HCT116 (cell line): ENCODE data around the gene PAQR8. TPM values are rescaled to one million over a fixed set of nuclear protein-coding genes. Genes with fewer than 3 reads are reported as not detected.
A peak's percentile ranks its signal among the peaks of the same experiment; 100 is the strongest.

ENCODE experiments used
- ATAC-seq: fragments of 200-7000 bp; cut with Tn5 transposase; 2 replicates; pipeline ENCODE4 v1.9.1; 2020; ENCODE audit warnings: mild to moderate bottlenecking, moderate library complexity
- BruUV-seq: library from RNA; stranded (reverse); fragments of 400-500 nt; replicated peaks from 2 replicates; lab custom pipeline; 2021; lab: Mats Ljungman, UMichigan
- CTCF ChIA-PET: fragments of 300-600 bp; sonication (Branson Sonifier 250); formaldehyde crosslinking; loops from one replicate; lab custom pipeline; 2021; ENCODE audit warnings: antibody characterized with exemption; lab: Charles Lee
- POLR2A ChIA-PET: fragments of 300-600, 350-600 bp; sonication (Branson Sonifier 250); formaldehyde crosslinking; loops from one replicate; lab custom pipeline; 2021; ENCODE audit warnings: antibody characterized with exemption; lab: Charles Lee
- RAD21 ChIA-PET, 2 experiments: fragments of 300-600 bp; sonication (Branson Sonifier 250); formaldehyde crosslinking; loops; one replicate each; lab custom pipeline; 2023; ENCODE audit warnings: low total read pairs in 2 of 2; ENCODE audit not compliant: uncharacterized antibody in 2 of 2, unreplicated experiment in 2 of 2, low non-redundant PET in 1 of 2; lab: Charles Lee
- DNase-seq: peaks from one replicate; pipeline ENCODE4 v3.0.0-alpha.2; 2010; ENCODE audit warnings: low read depth, low spot score
- H2AFZ ChIP-seq: fragments of 200-600 bp; shearing (Covaris generic), sonication (generic); 2 replicates; pipeline ENCODE4 v1.6.1; 2017; ENCODE audit warnings: low read depth, mixed run types, mixed read lengths, antibody characterized with exemption, low read length; ENCODE audit not compliant: poor library complexity, severe bottlenecking
- H3K27ac ChIP-seq: 2 replicates; pipeline ENCODE4 v1.5.1; 2012; ENCODE audit warnings: low read depth, low read length
- H3K27me3 ChIP-seq: fragments of 200-600 bp; sonication (generic); 2 replicates; pipeline ENCODE4 v1.6.1; 2016; ENCODE audit warnings: mixed run types, low read length, mixed read lengths; ENCODE audit not compliant: insufficient read depth
- H3K36me3 ChIP-seq, 2 experiments: fragments of 200-500 bp in 1 of 2; fragments of 200-600 bp in 1 of 2; sonication (Bioruptor generic) in 1 of 2; sonication (generic) in 1 of 2; 2 replicates each; pipeline versions ENCODE4 v1.5.1 to v1.6.1; 2014 to 2016; ENCODE audit warnings: low read length in 2 of 2, inconsistent platforms in 1 of 2, mixed read lengths in 1 of 2, mixed run types in 1 of 2; ENCODE audit not compliant: insufficient read depth in 2 of 2, control insufficient read depth in 1 of 2
- H3K4me1 ChIP-seq, 2 experiments: fragments of 200-600 bp in 1 of 2; sonication (generic) in 1 of 2; 2 replicates each; pipeline versions ENCODE4 v1.5.1 to v1.6.1; 2012 to 2017; ENCODE audit warnings: low read length in 2 of 2, inconsistent platforms in 1 of 2, mild to moderate bottlenecking in 1 of 2, mixed read lengths in 1 of 2, mixed run types in 1 of 2, moderate library complexity in 1 of 2; ENCODE audit not compliant: insufficient read depth in 2 of 2, control insufficient read depth in 1 of 2
- H3K4me2 ChIP-seq: fragments of 200-600 bp; sonication (generic); 2 replicates; pipeline ENCODE4 v1.6.1; 2017; ENCODE audit warnings: mixed run types, low read length, mixed read lengths
- H3K4me3 ChIP-seq, 2 experiments: fragments of 200-600 bp in 1 of 2; sonication (generic) in 1 of 2; replicated peaks in 1 of 2; 2 replicates each; pipeline ENCODE4 v1.5.1; 2011 to 2016; ENCODE audit warnings: low read length in 2 of 2, control low read depth in 1 of 2, low read depth in 1 of 2, mild to moderate bottlenecking in 1 of 2, mixed read lengths in 1 of 2, mixed run types in 1 of 2
- H3K79me2 ChIP-seq: fragments of 200-600 bp; sonication (generic); 2 replicates; pipeline ENCODE4 v1.6.1; 2017; ENCODE audit warnings: mild to moderate bottlenecking, mixed run types, low read length, moderate library complexity, mixed read lengths; ENCODE audit not compliant: insufficient read depth
- H3K9ac ChIP-seq: fragments of 200-600 bp; sonication (generic); 2 replicates; pipeline ENCODE4 v1.6.1; 2016; ENCODE audit warnings: low read length, mixed read lengths
- H3K9me2 ChIP-seq: fragments of 200-600 bp; sonication (generic), shearing (Covaris generic); 2 replicates; pipeline ENCODE4 v1.6.1; 2017; ENCODE audit warnings: mixed run types, mild to moderate bottlenecking, moderate library complexity; ENCODE audit not compliant: insufficient read depth
- H3K9me3 ChIP-seq, 2 experiments: fragments of 200-500 bp in 1 of 2; fragments of 200-600 bp in 1 of 2; sonication (Bioruptor generic) in 1 of 2; sonication (generic) in 1 of 2; 2 replicates each; pipeline ENCODE4 v1.6.1; 2014 to 2017; ENCODE audit warnings: low read length in 2 of 2, mixed read lengths in 2 of 2, inconsistent platforms in 1 of 2, low read depth in 1 of 2, mild to moderate bottlenecking in 1 of 2, mixed run types in 1 of 2, moderate library complexity in 1 of 2; ENCODE audit not compliant: control insufficient read depth in 1 of 2, insufficient read depth in 1 of 2
- H4K20me1 ChIP-seq: fragments of 200-600 bp; sonication (generic), shearing (Covaris generic); 2 replicates; pipeline ENCODE4 v1.6.1; 2017; ENCODE audit warnings: mixed run types, mild to moderate bottlenecking, moderate library complexity; ENCODE audit not compliant: insufficient read depth
- EGR1 ChIP-seq: IDR thresholded peaks from 2 replicates; pipeline ENCODE4 v1.6.1; 2012; ENCODE audit warnings: low read depth
- ELF1 ChIP-seq: IDR thresholded peaks from 2 replicates; pipeline ENCODE4 v1.6.1; 2012; ENCODE audit warnings: low read depth, borderline replicate concordance
- JUND ChIP-seq: IDR thresholded peaks from 2 replicates; pipeline ENCODE4 v1.6.1; 2012
- POLR2A ChIP-seq: IDR thresholded peaks from 2 replicates; pipeline ENCODE4 v1.7.0; 2011; ENCODE audit warnings: borderline replicate concordance; ENCODE audit not compliant: insufficient read depth, insufficient read length; ENCODE audit errors: extremely low read depth
- POLR2AphosphoS5 ChIP-seq: IDR thresholded peaks from 2 replicates; pipeline ENCODE4 v1.6.1; 2011; ENCODE audit warnings: mild to moderate bottlenecking, low read depth, low read length, moderate library complexity
- SIN3A ChIP-seq: IDR thresholded peaks from 2 replicates; pipeline ENCODE4 v1.6.1; 2012; ENCODE audit warnings: low read depth
- SP1 ChIP-seq: IDR thresholded peaks from 2 replicates; pipeline ENCODE4 v1.6.1; 2012; ENCODE audit warnings: low read depth
- TCF7L2 ChIP-seq: IDR thresholded peaks from 2 replicates; pipeline ENCODE4 v1.7.0; 2011; ENCODE audit warnings: borderline replicate concordance, inconsistent platforms; ENCODE audit not compliant: insufficient read depth, insufficient read length; ENCODE audit errors: extremely low read depth
- YY1 ChIP-seq: IDR thresholded peaks from 2 replicates; pipeline ENCODE4 v1.6.1; 2011; ENCODE audit warnings: low read length, low read depth, moderate library complexity, mild to moderate bottlenecking; ENCODE audit not compliant: insufficient replicate concordance; ENCODE audit errors: extremely low read depth
- ZNF274 ChIP-seq: fragments of 200-500 bp; sonication (Bioruptor generic); IDR thresholded peaks from 2 replicates; pipeline ENCODE4 v1.6.1; 2014; ENCODE audit warnings: mild to moderate bottlenecking, low read depth, low read length, inconsistent platforms
- intact Hi-C: fragments of 100-400 bp; cut with micrococcal nuclease; formaldehyde crosslinking; loops from 2 replicates; pipeline ENCODE4 v1.10.0; 2022
- total RNA-seq: library from RNA; stranded (reverse); gene quantifications from one replicate; pipeline ENCODE4 v1.2.1, GENCODE V29; 2021; ENCODE audit not compliant: unreplicated experiment
- TF ChIP-seq, protein P1 (sequence below): IDR thresholded peaks from 2 replicates; pipeline ENCODE4 v1.6.1; 2011; ENCODE audit warnings: mild to moderate bottlenecking, low read length, moderate library complexity; ENCODE audit not compliant: insufficient replicate concordance; ENCODE audit errors: extremely low read depth
- TF ChIP-seq, protein P2 (sequence below): IDR thresholded peaks from 2 replicates; pipeline ENCODE4 v1.6.1; 2012
- TF ChIP-seq, protein P3 (sequence below): IDR thresholded peaks from 2 replicates; pipeline ENCODE4 v1.6.1; 2012

The PAQR8 gene
- total RNA-seq, 1 experiment from 2014 or later = 5.9 TPM

DNA sequence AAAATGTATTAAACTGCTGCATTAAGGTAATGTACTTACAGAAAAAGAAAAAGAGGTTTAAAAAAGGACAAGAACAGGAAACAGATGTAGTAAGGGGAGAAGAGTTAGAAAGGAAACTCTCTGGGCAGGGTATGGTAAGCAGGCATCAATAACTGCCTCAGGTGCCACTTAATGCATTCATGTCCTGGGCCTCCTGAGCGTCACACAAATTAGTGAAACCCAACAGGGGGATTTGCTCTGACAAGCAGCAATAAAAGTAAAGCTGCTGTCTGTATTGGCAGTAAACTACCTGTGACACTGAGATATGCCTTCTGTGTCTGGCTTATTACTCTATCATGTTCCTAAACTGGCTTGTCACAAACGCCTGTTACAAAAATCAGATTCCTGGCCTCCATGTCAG, 56.7 kb downstream of the PAQR8 start (continued):
- no peak for TF ChIP-seq ELF1

DNA sequence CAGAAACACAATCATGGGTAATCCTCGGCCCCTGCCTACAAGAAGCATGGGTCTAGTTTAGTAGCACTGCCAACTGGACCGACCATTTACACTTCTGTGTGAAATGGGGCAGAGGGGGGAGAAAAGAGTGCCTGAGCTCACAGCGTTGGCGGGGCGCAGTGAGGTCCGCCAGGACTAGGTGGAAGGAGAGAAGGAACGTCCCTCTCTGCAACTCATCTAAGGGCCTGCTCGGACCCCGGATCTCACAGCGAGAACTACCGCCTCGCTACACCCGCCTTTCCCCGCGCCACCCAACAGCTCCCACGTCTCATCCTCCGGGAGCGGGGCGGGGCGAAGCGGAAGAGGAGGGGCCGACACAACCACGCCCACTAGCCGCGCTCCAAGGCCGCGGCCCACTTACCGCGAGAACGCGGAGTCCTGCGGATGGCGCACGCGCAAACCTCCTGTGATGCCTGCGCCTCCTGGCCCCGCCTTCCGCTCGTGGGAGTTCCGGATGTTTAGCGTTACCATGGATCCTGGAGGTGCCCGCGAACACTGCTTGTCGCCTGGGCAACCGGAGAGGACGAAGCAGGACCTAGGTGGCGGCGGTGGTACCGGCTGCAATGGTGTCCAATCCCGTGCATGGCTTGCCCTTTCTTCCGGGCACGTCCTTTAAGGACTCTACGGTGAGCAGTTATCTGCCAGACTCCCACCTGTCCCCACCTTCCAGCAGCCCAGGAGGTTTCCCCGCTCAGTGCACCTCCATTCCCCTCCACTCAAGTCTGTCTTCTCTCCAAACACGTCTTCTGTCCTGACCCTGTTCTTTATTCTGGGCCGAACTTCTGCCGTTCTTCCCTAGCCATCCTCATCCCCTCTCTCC, 58.1 kb downstream of the PAQR8 start, which contains the start of gene EFHC1:
TSS of gene EFHC1 (plus strand) at position 534 of the 859 bp plus-strand sequence. CDS start at position 603, 69 bp downstream.
- Histone ChIP-seq H3K9ac (peak within 1 kb of the TSS; percentile 82), H3K4me2 (peak within 1 kb of the TSS; percentile 92), H3K79me2 (no peaks in the 10 kb centered on the region), H3K9me3 (no peaks in the 10 kb centered on the region), H3K27ac (peak within 1 kb of the TSS; percentile 61), H3K27me3 (no peaks in the 10 kb centered on the region), H3K36me3 (no peaks in the 10 kb centered on the region), H4K20me1 (no peaks in the 10 kb centered on the region), H3K9me2 (no peaks in the 10 kb centered on the region), H3K4me3 (peak within 1 kb of the TSS; percentile 70 to 89), H2AFZ (no peak within 1 kb of the TSS), H3K4me1 (peaks cover 22 to 67% of the 10 kb centered on the region in 2 experiments)
- POLR2A ChIA-PET = no interaction called here
- DNase-seq (peak; percentile 94), ATAC-seq (peak; percentile 91)
- CTCF ChIA-PET = interaction anchor here (1.0 to 4.0 kb wide), 5 partner anchors 12 to 243 kb away, joined by 3 to 20 read pairs (median 5); no protein-coding TSS in a partner anchor
- no TSS peak for BruUV-seq
- RAD21 ChIA-PET = interaction anchor here (0.6 to 1.7 kb wide), 2 partner anchors 178 to 232 kb away, joined by 3 to 4 read pairs; no protein-coding TSS in a partner anchor
- TF ChIP-seq POLR2AphosphoS5 (peak; percentile 99), SP1 (peak; percentile 72), SIN3A (peak; percentile 65; the same call in 1 of the 2 replicates), YY1 (peak; percentile 20), JUND (no peak), ELF1 (peak; percentile 48), ZNF274 (no peak), EGR1 (peak; percentile 57), TCF7L2 (peak; percentile 29), POLR2A (peak; percentile 83)
- TF ChIP-seq, protein P1, sequence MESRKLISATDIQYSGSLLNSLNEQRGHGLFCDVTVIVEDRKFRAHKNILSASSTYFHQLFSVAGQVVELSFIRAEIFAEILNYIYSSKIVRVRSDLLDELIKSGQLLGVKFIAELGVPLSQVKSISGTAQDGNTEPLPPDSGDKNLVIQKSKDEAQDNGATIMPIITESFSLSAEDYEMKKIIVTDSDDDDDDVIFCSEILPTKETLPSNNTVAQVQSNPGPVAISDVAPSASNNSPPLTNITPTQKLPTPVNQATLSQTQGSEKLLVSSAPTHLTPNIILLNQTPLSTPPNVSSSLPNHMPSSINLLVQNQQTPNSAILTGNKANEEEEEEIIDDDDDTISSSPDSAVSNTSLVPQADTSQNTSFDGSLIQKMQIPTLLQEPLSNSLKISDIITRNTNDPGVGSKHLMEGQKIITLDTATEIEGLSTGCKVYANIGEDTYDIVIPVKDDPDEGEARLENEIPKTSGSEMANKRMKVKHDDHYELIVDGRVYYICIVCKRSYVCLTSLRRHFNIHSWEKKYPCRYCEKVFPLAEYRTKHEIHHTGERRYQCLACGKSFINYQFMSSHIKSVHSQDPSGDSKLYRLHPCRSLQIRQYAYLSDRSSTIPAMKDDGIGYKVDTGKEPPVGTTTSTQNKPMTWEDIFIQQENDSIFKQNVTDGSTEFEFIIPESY = peak; percentile 96
- TF ChIP-seq, protein P2, sequence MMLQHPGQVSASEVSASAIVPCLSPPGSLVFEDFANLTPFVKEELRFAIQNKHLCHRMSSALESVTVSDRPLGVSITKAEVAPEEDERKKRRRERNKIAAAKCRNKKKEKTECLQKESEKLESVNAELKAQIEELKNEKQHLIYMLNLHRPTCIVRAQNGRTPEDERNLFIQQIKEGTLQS = no peak
- TF ChIP-seq, protein P3, sequence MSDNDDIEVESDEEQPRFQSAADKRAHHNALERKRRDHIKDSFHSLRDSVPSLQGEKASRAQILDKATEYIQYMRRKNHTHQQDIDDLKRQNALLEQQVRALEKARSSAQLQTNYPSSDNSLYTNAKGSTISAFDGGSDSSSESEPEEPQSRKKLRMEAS = 0 out of 2 replicates have a peak, but pooled peaks have one; percentile 36
- intact Hi-C loops = loop anchor here (5.0 kb wide), 1 partner anchor 157 kb away; the partner anchor contains the start of gene TRAM2
